ENCODE results near the gene TNFRSF12A.
A peak's percentile ranks its signal among the peaks of the same experiment; 100 is the strongest.

Gene TNFRSF12A

DNA sequence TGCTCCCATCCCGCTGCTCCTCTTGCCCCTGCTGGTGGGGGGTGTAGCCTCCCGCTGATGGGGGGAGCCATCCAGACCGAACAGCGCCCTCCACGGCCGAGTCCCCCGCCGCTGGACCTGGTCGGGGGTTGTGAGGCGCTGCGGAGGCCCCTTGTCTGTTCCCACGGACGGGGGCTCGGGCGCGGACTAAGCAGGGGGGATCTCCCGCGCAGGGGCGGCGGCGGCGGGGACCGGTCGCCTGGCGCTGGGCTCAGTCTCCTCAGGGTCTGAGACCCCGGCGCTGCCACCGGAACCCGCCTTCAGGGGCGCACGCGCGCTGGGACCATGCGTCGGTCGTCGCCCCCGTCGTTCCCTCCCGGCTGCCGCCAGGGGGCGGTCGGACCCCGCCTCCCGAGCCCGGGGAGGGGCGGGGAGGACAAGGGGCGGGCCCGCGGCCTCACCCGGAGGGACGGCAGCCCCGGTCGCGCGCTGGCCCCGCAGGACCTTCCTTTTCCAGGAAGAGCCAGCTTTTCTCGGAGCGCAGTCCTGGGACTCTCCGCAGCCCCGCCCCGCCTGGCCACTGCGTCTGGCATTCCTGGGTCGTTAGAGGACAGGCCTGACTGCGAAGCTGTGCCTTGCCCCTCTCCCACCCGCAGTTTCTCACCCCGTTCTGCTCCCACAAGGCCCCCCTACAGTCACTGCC lies 39.0 kb downstream of the TNFRSF12A start:
- H4K20me1 ChIP-seq (ENCODE audit: insufficient read depth, low read length) = 0 out of 2 replicates have a peak, but pooled peaks cover 4% of the 10 kb centered on the region
- H3K4me1 ChIP-seq (ENCODE audit: low read length) = peaks cover 6% of the 10 kb centered on the region
- peak overlapping the region; percentile 82 for H3K4me3 ChIP-seq (ENCODE audit: low read length)
- no peaks in the 10 kb centered on the region for H3K9me3 ChIP-seq (ENCODE audit: insufficient read depth, low read length)
- peaks cover 5% of the 10 kb centered on the region; the same call in 1 of the 2 replicates for H3K27me3 ChIP-seq (ENCODE audit: low read depth, low read length)
- no peaks in the 10 kb centered on the region for H3K36me3 ChIP-seq (replicated peaks; ENCODE audit: low read depth, low read length)
- peak overlapping the region; percentile 88 for H3K9ac ChIP-seq (ENCODE audit: low read length)
- TF ChIP-seq EZH2phosphoT487 (IDR thresholded peaks at IDR 0.05; ENCODE audit: low read depth) (no peak), CTCF (IDR thresholded peaks at IDR 0.05; ENCODE audit: low read depth, low read length) (peak; percentile 60)
- H3K79me2 ChIP-seq (ENCODE audit: low read length) = no peaks in the 10 kb centered on the region
- peak overlapping the region; percentile 19; the same call in 1 of the 2 replicates for H3K27ac ChIP-seq (ENCODE audit: low read length)
- peak overlapping the region; percentile 93 for H2AFZ ChIP-seq (ENCODE audit: low read depth, low read length)
- H3K4me2 ChIP-seq (ENCODE audit: low read length) = peak overlapping the region; percentile 98

GRCh38 chr16:3059723-3060242 lies 39.6 kb downstream of the TNFRSF12A start:
- 0 out of 2 replicates have a peak, but pooled peaks cover 2% of the 10 kb centered on the region for H4K20me1 ChIP-seq (ENCODE audit: insufficient read depth, low read length)
- no peaks in the 10 kb centered on the region for H3K9me3 ChIP-seq (ENCODE audit: insufficient read depth, low read length)
- H3K4me2 ChIP-seq (ENCODE audit: low read length) = peak overlapping the region; percentile 98
- no peak overlapping the region for H3K27ac ChIP-seq (ENCODE audit: low read length)
- peak overlapping the region; percentile 93 for H2AFZ ChIP-seq (ENCODE audit: low read depth, low read length)
- peaks cover 9% of the 10 kb centered on the region for H3K4me1 ChIP-seq (ENCODE audit: low read length)
- H3K4me3 ChIP-seq (ENCODE audit: low read length) = peak overlapping the region; percentile 82
- peaks cover 5% of the 10 kb centered on the region; the same call in 1 of the 2 replicates for H3K27me3 ChIP-seq (ENCODE audit: low read depth, low read length)
- no peaks in the 10 kb centered on the region for H3K36me3 ChIP-seq (replicated peaks; ENCODE audit: low read depth, low read length)
- H3K79me2 ChIP-seq (ENCODE audit: low read length) = no peaks in the 10 kb centered on the region
- TF ChIP-seq CTCF (IDR thresholded peaks at IDR 0.05; ENCODE audit: low read depth, low read length) (no peak), EZH2phosphoT487 (IDR thresholded peaks at IDR 0.05; ENCODE audit: low read depth) (no peak)
- H3K9ac ChIP-seq (ENCODE audit: low read length) = peak overlapping the region; percentile 88

- Histone ChIP-seq H3K79me2 (ENCODE audit: low read length) (no peaks in the 10 kb centered on the region), H4K20me1 (ENCODE audit: insufficient read depth, low read length) (no peaks in the 10 kb centered on the region), H3K27ac (ENCODE audit: low read length) (no peak overlapping the region), H3K36me3 (replicated peaks; ENCODE audit: low read depth, low read length) (no peaks in the 10 kb centered on the region), H3K4me1 (ENCODE audit: low read length) (peaks cover 17% of the 10 kb centered on the region), H3K4me2 (ENCODE audit: low read length) (no peak overlapping the region), H3K9me3 (ENCODE audit: insufficient read depth, low read length) (no peaks in the 10 kb centered on the region), H2AFZ (ENCODE audit: low read depth, low read length) (no peak overlapping the region), H3K9ac (ENCODE audit: low read length) (no peak overlapping the region), H3K4me3 (ENCODE audit: low read length) (no peak overlapping the region), H3K27me3 (ENCODE audit: low read depth, low read length) (peaks cover 5% of the 10 kb centered on the region; the same call in 1 of the 2 replicates)
- TF ChIP-seq EZH2phosphoT487 (IDR thresholded peaks at IDR 0.05; ENCODE audit: low read depth) (no peak), CTCF (IDR thresholded peaks at IDR 0.05; ENCODE audit: low read depth, low read length) (no peak)
These were observed 40.4 kb downstream of the TNFRSF12A start for GRCh38 chr16:3060339-3061127.

DNA sequence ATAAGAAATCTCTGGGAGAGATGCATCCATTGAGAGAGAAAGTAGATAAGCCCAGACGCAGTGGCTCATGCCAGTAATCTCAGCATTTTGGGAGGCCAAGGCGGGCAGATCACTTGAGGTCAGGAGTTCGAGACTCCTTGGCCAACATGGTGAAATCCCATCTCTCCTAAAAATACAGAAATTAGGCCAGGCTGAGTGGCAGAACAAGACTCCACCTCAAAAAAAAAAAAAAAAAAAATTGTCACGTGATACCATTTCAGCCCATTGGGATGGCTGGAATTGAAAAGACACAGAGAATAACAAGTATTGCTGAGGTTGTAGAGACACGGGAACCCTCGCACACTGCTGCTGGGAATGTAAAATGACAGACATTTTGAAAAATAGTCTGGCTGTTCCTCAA lies 42.4 kb downstream of the TNFRSF12A start:
- Histone ChIP-seq H3K4me2 (ENCODE audit: low read length) (no peak overlapping the region), H3K27ac (ENCODE audit: low read length) (no peak overlapping the region)

More for the DNA sequence above, 42.4 kb downstream of the TNFRSF12A start:
- no peak overlapping the region for H2AFZ ChIP-seq (ENCODE audit: low read depth, low read length)
- no peaks in the 10 kb centered on the region for H3K79me2 ChIP-seq (ENCODE audit: low read length)
- TF ChIP-seq EZH2phosphoT487 (IDR thresholded peaks at IDR 0.05; ENCODE audit: low read depth) (no peak), CTCF (IDR thresholded peaks at IDR 0.05; ENCODE audit: low read depth, low read length) (no peak)
- no peaks in the 10 kb centered on the region for H3K9me3 ChIP-seq (ENCODE audit: insufficient read depth, low read length)
- H3K36me3 ChIP-seq (replicated peaks; ENCODE audit: low read depth, low read length) = no peaks in the 10 kb centered on the region
- H3K27me3 ChIP-seq (ENCODE audit: low read depth, low read length) = peaks cover 5% of the 10 kb centered on the region; the same call in 1 of the 2 replicates
- H3K4me3 ChIP-seq (ENCODE audit: low read length) = no peak overlapping the region
- H3K4me1 ChIP-seq (ENCODE audit: low read length) = peaks cover 21% of the 10 kb centered on the region
- no peak overlapping the region for H3K9ac ChIP-seq (ENCODE audit: low read length)
- H4K20me1 ChIP-seq (ENCODE audit: insufficient read depth, low read length) = no peaks in the 10 kb centered on the region
